Esophagus muscularis mucosa (tissue), 4 donors: Measurements from ENCODE around the gene ATP6V1F. TPM values are rescaled to one million over a fixed set of nuclear protein-coding genes. Genes with fewer than 3 reads are reported as not detected.

Source experiments
- DNase-seq: peaks from one replicate; pipeline ENCODE4 v3.0.0-alpha.2; 2017; ENCODE audit errors: extremely low spot score
- H3K27ac ChIP-seq, 4 donors: fragments of 200-600 bp; sonication (generic); replicated peaks in 1 of 4; 1 replicate in 3 of 4; 2 replicates in 1 of 4; pipeline ENCODE4 v1.5.1; 2016 to 2019; ENCODE audit warnings: mild to moderate bottlenecking in 1 of 4
- H3K27me3 ChIP-seq, 4 donors: fragments of 200-600 bp; sonication (generic); one replicate each; pipeline versions ENCODE4 v1.5.1 to v1.6.0; 2016 to 2019
- H3K36me3 ChIP-seq, 4 donors: fragments of 200-600 bp; sonication (generic); one replicate each; pipeline ENCODE4 v1.5.1; 2016 to 2019
- H3K4me1 ChIP-seq, 4 donors: fragments of 200-600 bp; sonication (generic); one replicate each; pipeline ENCODE4 v1.5.1; 2016 to 2019
- H3K4me3 ChIP-seq, 4 donors: fragments of 200-600 bp; sonication (generic); 1 replicate in 2 of 4; 2 replicates in 2 of 4; pipeline ENCODE4 v1.5.1; 2016 to 2019; ENCODE audit warnings: mild to moderate bottlenecking in 4 of 4, moderate library complexity in 1 of 4
- H3K9me3 ChIP-seq, 4 donors: fragments of 200-600 bp; sonication (generic); 1 replicate in 3 of 4; 2 replicates in 1 of 4; pipeline ENCODE4 v1.5.1; 2016 to 2019
- EP300 ChIP-seq: sonication (generic); formaldehyde crosslinking; IDR thresholded peaks from one replicate; pipeline ENCODE4 v1.6.1; 2017; ENCODE audit warnings: antibody characterized with exemption
- POLR2A ChIP-seq: fragments of 450-650 bp; IDR thresholded peaks from one replicate; pipeline ENCODE4 v1.6.1; 2017; ENCODE audit warnings: antibody characterized with exemption, moderate library complexity, mild to moderate bottlenecking, low read depth
- POLR2AphosphoS5 ChIP-seq, 2 donors: sonication (generic); formaldehyde crosslinking; IDR thresholded peaks; one replicate each; pipeline ENCODE4 v1.6.1; 2017; ENCODE audit warnings: antibody characterized with exemption in 2 of 2
- WGBS: methylation state at CpG from one replicate; pipeline ENCODE4 v1.1.5; 2018; 5-methylcytosine and 5-hydroxymethylcytosine counted together
- intact Hi-C: fragments of 100-400 bp; cut with DNase I; formaldehyde crosslinking; loops from one replicate; pipeline ENCODE4 v1.15.1; 2023
- total RNA-seq, 4 donors: library from RNA; depleted of rRNA; stranded (reverse); fragments of >200 nt; gene quantifications; one replicate each; pipeline versions ENCODE4 v1.1.0 to v1.2.1, GENCODE V29; 2016
- TF ChIP-seq, protein P1 (sequence below), 3 experiments: fragments of 200-600 bp in 2 of 3; fragments of 450-650 bp in 1 of 3; sonication (generic) in 2 of 3; IDR thresholded peaks; one replicate each; pipeline ENCODE4 v1.5.1; 2017 to 2019; ENCODE audit warnings: antibody characterized with exemption in 3 of 3, mild to moderate bottlenecking in 2 of 3, moderate library complexity in 1 of 3

The ATP6V1F gene
- total RNA-seq, 4 donors from 2014 or later: 74.3 to 108 (median 91.9) TPM

DNA sequence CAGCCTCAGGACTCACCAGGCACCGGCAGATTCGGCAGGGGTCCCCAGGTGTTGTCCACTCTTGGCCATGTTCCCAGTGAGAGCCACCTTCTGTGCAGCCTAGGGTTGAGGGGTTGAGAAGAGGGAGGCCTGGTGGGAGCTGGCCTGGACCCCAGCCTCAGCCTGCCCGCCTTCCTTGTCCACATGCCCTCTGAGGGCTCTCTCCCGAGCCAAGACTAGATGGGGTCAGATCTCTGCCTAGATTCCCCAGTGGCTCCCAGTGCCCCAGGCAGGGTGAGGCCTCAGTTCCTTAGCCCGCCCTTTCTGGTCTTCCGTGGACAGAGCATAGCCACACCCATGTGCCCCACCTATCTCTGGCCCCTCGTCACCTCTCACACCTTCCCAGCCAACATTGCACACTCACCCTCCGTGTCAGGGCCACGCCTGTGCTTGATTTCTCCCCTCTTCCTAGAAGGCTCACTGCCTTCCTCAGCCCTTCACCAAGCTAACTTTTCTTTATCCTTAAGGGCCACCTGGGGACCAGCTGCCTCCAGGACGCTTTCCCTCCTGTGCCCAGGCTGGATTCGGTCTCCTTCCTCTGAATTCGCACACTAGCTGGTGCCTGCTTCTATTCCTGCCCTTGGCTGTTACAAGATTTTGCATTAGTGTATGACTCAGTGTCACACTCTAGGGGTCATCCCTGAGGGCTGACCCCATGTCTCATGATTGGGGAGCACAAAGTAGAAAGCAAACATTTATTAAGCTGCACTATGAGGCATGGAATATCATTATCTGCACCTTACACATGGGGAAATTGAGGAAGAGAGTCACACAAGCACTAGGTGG is 40.3 kb downstream of the ATP6V1F start:
- DNase-seq: no peak
- intact Hi-C loops: no loop called here
- no peaks in the 10 kb centered on the region for H3K36me3 ChIP-seq
- 85% methylated on average over 10 of the region's 12 CpGs for WGBS
- no peaks in the 10 kb centered on the region for H3K9me3 ChIP-seq
- no peak overlapping the region for H3K27ac ChIP-seq
- H3K4me1 ChIP-seq: peaks cover 0 to 5% (median 0%) of the 10 kb centered on the region in 4 donors
- TF ChIP-seq POLR2AphosphoS5 (IDR thresholded peaks at IDR 0.05) (no peak), EP300 (no peak), POLR2A (no peak)
- TF ChIP-seq, protein P1, sequence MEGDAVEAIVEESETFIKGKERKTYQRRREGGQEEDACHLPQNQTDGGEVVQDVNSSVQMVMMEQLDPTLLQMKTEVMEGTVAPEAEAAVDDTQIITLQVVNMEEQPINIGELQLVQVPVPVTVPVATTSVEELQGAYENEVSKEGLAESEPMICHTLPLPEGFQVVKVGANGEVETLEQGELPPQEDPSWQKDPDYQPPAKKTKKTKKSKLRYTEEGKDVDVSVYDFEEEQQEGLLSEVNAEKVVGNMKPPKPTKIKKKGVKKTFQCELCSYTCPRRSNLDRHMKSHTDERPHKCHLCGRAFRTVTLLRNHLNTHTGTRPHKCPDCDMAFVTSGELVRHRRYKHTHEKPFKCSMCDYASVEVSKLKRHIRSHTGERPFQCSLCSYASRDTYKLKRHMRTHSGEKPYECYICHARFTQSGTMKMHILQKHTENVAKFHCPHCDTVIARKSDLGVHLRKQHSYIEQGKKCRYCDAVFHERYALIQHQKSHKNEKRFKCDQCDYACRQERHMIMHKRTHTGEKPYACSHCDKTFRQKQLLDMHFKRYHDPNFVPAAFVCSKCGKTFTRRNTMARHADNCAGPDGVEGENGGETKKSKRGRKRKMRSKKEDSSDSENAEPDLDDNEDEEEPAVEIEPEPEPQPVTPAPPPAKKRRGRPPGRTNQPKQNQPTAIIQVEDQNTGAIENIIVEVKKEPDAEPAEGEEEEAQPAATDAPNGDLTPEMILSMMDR (IDR thresholded peaks at IDR 0.05): no peak
- H3K4me3 ChIP-seq: no peak overlapping the region
- peaks cover 0 to 47% (median 3%) of the 10 kb centered on the region in 4 donors for H3K27me3 ChIP-seq

DNA sequence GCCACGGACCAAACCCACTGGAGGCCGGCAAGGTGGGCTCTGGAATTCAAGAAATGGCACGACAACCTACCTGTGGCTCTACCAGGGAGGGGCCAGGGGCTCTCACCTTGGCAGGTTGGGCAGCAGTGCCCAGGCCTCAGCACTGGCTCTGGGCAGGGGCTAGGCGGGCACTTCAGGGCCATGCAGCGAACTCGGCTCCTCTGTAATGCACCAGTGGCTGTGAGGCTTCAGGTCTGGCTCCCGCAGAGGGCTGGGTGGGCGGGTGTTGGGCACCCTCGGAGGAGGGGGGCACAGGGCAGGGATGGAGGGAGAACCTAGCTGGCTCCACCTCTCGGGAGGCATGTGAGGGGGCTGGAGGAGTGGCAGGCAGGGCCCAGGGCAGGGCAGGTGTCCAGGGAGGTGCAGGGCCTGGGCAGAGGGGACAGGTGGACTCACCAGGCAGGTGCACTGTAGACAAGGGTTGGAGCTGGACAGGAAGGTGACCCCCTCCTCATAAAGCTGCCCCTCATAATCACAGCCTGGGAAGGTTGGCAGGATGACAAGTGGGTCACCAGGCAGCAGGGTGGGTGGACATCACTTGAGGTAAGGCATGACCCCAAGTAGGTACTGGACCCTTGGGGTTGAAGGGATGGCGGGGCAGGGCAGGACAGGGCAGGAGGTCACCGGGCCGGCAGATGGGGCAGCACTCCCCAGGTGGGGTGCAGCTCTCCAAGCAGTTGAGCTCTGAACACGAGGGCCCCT is 41.1 kb downstream of the ATP6V1F start:
- intact Hi-C loops: no loop called here
- H3K4me1 ChIP-seq: peaks cover 0 to 5% (median 0%) of the 10 kb centered on the region in 4 donors

DNA sequence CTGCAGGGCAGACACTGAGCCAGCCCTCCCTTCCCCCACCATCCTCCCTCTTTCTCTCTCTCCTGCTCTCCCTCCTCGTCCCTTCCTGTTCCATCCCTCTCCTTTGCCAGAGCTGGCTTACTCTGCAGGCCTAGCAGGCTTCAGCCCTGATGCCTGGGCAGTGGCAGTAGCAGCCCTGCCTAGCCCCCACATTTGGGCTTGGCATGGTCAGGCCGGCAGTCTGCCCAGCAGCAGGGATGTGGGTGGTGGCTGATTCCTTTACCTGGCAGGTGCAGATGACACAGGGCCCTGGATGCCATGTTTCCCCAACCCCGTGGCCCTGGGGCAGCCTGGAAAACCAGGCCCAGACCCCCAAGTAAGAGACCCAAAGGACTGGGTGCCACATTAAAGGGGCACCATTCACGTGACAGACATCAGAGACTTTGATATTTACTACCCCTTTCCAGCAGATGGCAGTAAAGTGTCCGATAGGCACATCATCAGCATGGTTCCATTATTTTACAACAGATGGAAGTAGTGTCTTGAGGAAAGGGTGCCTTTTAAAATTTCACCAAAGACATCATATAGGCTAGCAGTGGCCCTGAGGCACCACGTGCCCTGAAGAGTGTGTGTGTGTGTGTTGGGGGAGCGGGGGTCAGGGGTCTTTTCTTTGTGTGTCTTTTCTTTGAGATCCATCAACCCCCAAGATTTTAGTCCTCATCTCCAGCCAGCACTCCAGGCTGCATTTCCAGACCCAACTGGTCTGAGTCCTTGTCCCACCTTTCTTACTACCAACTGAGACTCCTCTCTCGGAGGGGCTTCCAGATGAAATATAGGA is 41.9 kb downstream of the ATP6V1F start:
- no peaks in the 10 kb centered on the region for H3K9me3 ChIP-seq
- H3K27me3 ChIP-seq: peaks cover 0 to 59% (median 4%) of the 10 kb centered on the region in 4 donors
- H3K4me3 ChIP-seq: no peak overlapping the region
- no peaks in the 10 kb centered on the region for H3K36me3 ChIP-seq
- TF ChIP-seq, protein P1 (IDR thresholded peaks at IDR 0.05): peak; percentile 48 to 58 (median 55)
- TF ChIP-seq POLR2A: no peak
- TF ChIP-seq POLR2AphosphoS5 (IDR thresholded peaks at IDR 0.05): no peak
- TF ChIP-seq EP300: no peak
- WGBS: 47% methylated on average over 7 of the region's 8 CpGs
- intact Hi-C loops: loop anchor here (5.0 kb wide), 1 partner anchor 188 kb away; no protein-coding TSS in a partner anchor
- no peak for DNase-seq
- H3K27ac ChIP-seq: no peak overlapping the region
- H3K4me1 ChIP-seq: peaks cover 0 to 10% (median 5%) of the 10 kb centered on the region in 4 donors

More for the DNA sequence above, 41.1 kb downstream of the ATP6V1F start:
- H3K36me3 ChIP-seq: no peaks in the 10 kb centered on the region
- 82% methylated on average over 10 of the region's 14 CpGs for WGBS
- no peak for DNase-seq
- no peak overlapping the region for H3K4me3 ChIP-seq
- TF ChIP-seq POLR2AphosphoS5 (IDR thresholded peaks at IDR 0.05): no peak
- TF ChIP-seq EP300: no peak
- TF ChIP-seq, protein P1 (IDR thresholded peaks at IDR 0.05): no peak
- TF ChIP-seq POLR2A: no peak
- peaks cover 0 to 52% (median 3%) of the 10 kb centered on the region in 4 donors for H3K27me3 ChIP-seq
- H3K9me3 ChIP-seq: no peaks in the 10 kb centered on the region
- no peak overlapping the region for H3K27ac ChIP-seq

DNA sequence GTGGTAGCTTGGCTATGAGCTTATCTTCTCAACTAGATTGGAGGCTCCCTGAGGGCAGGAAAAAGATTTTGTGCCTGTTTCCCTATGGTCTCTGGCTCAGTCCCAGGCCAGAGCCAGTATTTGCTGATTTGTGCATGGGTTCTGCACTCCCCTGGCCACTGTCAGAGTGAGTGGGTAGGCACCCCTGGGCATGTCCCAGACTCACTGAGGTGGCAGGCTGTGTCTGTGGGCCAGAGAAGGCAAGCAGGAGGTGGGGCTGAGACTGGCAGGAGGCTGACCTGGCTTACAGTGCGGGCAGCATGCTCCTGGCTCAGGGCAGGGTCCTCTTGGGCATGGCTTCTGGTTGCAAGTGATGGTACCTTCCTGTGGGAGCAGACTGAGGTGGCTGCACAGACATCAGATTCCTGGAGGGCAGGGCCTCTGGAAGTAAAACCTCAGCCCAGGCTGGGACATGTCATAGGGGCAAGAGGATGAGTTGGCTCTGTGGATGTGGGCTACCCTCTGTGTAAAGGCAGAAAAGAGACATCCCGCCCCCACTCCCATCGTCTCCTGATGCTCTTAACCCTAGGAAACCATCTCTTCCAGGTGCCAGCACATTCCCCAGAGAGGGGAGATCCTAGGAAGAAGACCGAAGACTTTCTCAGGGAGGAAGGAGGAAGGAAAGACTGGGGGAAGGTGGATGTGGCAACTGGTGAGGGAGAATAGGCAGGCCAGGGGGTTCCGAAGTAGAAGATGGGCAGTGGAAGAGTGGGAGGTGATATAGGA is 43.5 kb downstream of the ATP6V1F start:
- peaks cover 12 to 22% (median 18%) of the 10 kb centered on the region in 4 donors for H3K4me1 ChIP-seq
- TF ChIP-seq POLR2AphosphoS5 (IDR thresholded peaks at IDR 0.05) (no peak), EP300 (no peak), POLR2A (no peak)
- TF ChIP-seq, protein P1 (IDR thresholded peaks at IDR 0.05): no peak
- H3K36me3 ChIP-seq: no peaks in the 10 kb centered on the region
- peaks cover 0 to 75% (median 17%) of the 10 kb centered on the region in 4 donors for H3K27me3 ChIP-seq
- no peak for DNase-seq
- WGBS: 96% methylated on average over 5 of the region's 5 CpGs
- no peaks in the 10 kb centered on the region for H3K9me3 ChIP-seq
- H3K4me3 ChIP-seq: no peak overlapping the region
- H3K27ac ChIP-seq: no peak overlapping the region
- intact Hi-C loops: loop anchor here (5.0 kb wide), 1 partner anchor 186 kb away; no protein-coding TSS in a partner anchor
